HuH-7 (cell line): ENCODE measurements around the gene U2AF1L4.
A peak's percentile ranks its signal among the peaks of the same experiment; 100 is the strongest.

Experiments
- DNase-seq: peaks from one replicate; pipeline ENCODE4 v3.0.0; 2011; ENCODE audit warnings: low spot score

U2AF1L4 gene

DNA sequence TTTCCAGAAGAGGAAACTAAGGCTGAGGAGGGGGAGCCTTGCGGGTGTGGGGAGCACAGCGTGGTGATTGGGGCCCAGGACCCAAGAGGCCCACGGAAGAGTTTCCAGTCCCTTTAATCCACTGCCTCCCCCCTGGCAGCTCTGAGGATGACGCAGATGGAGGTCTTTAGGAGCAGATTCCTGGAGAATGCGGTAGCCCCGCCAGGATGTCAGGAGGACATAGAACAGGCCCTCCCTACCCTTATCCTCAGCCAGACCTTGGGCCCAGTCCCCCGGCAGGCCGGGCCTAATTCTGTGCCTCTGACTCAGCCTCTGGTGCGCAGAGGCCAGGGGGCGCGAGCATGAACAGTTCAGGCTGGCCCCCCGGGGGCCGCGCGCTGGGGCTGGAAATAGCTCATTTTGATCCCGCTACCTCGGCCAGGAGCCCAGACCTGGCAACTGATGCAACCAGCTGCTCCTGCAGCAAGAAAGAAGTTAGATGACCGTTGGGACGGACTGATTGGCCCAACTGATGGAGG lies 12.1 kb upstream of the U2AF1L4 start:
- DNase-seq = no peak

DNA sequence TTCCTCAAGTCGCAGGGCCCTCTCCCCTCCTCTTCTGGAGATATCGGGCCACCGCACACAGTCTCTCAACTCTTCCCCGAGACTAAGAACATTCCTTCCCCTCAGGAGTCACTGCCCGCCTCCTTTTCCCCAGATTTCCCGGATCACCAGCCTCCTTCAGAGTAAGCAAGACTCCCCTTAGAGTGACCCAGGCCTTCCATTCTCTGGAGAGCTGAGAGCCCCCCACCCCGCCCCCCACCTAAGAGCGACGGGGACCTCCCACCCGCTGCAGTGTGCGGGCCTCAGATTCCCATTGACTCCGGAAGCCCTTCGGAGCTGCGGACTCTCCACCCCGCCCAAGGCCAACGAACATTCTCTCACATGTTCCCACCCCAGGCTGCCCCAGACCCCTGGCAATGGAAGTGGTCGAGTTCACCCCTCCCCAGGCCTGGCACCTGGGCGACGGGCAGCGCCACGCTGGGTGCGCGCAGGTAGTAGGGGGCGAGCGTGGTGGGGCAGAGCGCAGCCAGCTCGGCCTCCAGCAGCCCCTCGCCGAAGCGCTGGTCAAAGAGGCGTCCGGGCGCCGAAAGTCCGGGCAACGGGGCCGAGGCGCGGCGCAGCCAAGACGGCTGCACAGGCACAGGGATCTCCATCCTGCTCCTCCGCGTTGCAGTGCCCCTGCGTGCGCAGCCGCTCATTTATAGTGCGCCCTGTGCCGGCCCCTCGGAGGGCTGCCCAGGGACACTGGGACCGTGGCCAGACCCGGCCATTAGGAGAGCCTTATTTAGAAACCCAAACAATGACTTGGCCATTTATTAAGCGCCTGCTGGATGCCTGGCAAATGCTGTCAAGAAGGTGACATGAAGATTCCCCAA lies 11.4 kb upstream of the U2AF1L4 start, which contains the start of gene HSPB6:
TSS of gene HSPB6 (minus strand) at position 653 of the 854 bp plus-strand sequence. CDS start at position 632, 21 bp downstream.
- DNase-seq = no peak

- DNase-seq = no peak
Observed at GRCh38 chr19:35755550-35756376, 10.5 kb upstream of the U2AF1L4 start.

DNA sequence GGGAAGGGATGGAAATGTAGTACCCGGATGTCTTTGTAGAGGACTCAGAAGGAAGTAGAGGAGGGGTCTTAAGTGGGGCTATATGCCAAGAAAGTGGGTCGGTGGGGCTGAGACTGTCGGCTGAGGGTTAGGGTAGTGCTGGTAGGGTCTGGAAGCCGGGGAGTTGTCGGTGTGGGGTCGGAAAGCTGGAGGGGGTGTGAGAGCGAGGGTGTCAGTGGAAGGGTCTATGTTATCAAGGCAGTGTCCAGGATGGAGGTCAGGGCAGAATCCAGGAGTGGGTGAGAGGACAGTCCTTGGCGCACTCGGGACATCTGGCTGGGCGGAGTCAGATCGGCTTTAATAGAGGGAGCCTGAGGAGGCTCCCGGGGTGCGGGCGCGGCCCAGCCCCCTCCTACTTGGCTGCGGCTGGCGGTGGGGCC lies 9.9 kb upstream of the U2AF1L4 start:
- DNase-seq = no peak

DNA sequence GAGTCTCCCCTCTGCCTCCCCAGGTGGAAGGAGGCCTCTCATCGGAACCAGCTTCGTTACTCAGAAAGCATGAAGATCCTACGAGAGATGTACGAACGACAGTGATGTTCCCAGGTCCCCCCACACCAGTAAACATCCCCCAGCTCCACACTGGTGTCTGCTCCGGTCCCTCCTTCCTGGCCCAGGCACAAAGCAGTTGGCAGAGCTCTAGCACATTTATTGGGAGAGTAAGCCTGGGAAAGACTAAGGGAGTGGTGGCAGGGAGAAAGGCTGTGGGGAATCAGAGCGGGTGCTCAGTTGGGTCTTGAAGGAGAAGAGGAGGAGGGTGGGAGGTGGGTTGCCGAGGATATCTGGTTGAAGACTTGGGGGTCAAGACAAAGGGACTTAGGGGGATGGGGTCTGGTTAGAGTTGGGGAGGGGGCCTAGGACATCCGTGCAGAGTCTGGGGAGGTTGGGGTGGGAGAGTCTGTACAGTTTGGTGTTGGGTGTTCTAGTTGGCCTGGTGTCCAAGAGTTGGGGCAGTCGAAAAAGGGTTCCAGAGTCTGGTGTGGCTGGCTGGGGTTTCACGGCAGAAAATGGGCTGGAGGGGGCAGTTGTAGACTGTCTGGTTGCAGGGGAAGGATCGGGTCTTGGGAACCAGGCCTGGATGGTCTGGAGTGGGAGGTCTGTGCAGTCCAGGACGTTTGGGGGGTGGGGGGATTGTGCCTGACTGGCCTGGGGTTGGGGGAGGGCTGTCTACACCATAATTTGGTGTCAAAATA lies 9.3 kb upstream of the U2AF1L4 start:
- no peak for DNase-seq

- DNase-seq = no peak
Observed at GRCh38 chr19:35753634-35754369, 8.6 kb upstream of the U2AF1L4 start.

DNA sequence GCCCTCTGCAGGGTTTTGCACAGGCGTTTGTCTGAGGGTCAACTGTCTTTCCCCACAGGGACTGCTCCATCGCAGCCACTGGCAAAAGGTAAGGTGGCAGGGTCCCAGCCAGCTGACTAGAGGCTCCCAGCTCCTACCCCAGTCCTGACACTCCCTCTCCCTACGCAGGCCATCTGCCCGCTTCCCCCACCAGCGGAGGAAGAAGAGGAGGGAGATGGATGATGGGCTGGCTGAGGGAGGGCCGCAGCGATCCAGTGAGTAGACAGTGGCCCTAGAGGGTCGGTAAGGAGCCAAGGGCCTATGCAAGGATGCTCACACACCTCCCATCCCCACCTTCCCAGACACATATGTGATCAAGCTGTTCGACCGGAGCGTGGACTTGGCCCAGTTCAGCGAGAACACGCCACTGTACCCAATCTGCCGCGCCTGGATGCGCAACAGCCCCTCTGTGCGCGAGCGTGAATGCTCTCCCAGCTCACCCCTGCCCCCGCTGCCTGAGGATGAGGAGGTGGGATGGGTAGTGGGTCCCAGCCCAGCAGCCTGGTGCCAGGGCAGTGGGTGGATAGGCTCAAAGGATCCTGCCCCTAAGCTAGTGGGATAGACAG lies 7.6 kb upstream of the U2AF1L4 start:
- DNase-seq = no peak

DNA sequence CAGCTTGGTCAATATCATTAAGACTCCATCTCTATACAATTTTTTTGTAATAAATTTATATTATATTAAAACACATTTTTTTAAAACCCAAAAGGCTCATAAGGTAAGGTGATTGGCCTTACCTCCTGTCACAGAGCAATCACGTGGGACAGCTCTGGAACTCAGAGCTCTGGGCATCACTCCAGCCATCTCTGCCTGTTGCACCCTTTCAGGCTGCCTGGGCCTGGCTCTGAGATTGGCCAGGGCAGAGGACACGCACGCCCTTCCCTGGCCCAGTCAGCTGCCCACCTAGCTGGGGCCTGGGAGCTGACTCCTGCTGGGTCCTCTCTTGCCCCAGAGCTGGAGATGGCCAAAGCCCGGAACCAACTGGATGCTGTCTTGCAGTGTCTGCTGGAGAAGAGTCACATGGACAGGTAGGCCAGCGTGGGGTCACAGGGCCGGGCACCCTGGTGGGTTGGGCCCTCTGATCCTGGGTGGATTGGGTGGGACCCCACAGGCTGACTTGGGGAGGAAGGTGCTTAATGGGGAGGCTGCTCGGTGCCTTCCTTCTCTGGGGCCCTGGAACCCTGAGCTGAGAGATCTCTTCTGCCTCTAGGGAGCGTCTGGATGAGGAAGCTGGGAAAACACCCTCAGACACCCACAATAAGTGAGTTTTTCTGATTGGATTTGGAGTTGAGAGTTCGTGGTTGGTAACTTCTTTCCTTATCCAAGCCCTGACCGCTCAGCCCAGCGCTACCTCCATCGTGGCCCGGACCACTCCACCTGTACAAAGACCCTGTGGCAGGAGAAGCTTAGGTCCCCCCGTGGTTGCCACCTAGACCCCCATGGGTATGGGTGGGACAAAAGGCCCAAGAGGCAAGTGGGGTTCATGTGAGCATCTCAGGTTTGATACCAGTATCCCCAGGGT lies 6.9 kb upstream of the U2AF1L4 start:
- no peak for DNase-seq

DNA sequence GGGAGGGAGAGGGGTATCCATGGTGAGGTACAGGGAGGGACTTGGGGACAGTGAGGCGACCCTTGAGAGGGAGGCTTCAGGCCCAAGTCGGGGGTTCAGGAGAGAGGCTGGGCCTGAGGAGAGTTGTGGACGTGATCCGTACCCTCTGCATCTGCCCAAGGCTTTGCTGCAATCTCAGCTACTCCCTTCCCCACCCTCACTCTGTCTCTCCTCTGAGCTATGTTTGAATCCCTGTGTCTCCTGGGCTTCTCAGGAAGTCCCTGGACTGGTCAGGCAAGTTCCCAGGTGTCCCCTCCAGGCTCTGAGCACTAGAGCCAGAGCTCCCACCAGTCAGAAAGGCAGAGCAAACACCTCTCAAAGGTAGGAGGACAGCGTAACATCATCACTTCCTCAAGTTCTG lies 4.9 kb upstream of the U2AF1L4 start:
- DNase-seq = no peak

- peak; percentile 98 for DNase-seq
Observed at GRCh38 chr19:35748106-35749020, 3.1 kb upstream of the U2AF1L4 start, which contains the start of gene LIN37. Gene LIN37, plus strand, starts transcription at chr19:35748576. Its CDS starts 149 bp downstream, at chr19:35748725.

- DNase-seq = no peak
Observed at GRCh38 chr19:35746531-35746930, 1.3 kb upstream of the U2AF1L4 start.

GRCh38 chr19:35746087-35746462 lies 857 bp upstream of the U2AF1L4 start:
- DNase-seq = no peak

DNA sequence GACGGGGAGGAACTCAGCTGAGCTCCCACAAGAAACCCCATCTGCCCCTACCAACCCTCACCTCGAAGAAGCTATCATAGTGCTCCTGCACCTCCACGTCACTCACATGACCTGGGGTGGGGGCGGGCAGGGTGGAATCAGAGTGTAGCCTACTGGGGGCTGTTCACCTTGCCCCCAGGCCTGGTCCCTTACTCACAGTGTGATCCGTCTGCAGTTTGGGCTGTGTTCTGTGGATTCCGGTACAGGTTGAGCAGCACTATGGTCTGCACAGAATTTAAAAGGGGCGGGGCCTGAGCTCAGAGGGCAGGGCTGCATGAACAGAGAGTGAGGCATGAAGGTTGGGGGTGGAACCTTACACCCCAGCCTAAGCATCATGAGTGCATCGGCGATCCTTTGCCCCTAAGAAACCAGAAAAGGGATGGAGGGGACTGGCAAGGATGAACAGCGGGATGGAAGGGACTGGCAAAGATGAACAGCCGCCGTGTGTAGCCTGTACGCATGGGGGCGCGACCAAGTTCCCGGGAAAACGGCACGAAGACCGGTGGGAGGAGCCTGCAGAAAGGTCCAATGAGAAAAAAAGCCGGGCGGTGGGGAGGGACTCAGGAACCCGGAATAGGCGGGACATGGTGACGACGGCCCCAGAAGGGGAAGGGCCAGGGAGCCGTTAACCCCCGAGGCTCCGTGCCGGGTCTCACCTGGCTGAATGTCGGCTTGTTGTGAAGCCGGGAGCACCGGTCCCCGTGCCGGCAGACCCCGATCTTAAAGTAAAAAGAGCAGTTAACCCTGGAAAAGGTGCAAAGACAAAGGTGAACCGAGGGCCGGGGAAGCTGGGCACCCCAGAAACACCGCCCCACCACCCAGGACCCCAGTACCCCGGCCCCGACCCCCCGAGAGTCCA lies 539 bp downstream of the U2AF1L4 start:
- DNase-seq = peak; percentile 87

GRCh38 chr19:35743640-35744429 lies 1.4 kb downstream of the U2AF1L4 start:
- DNase-seq = no peak

- no peak for DNase-seq
Observed at GRCh38 chr19:35742121-35742724, 3.0 kb downstream of the U2AF1L4 start, which contains the start of gene IGFLR1. Gene IGFLR1, minus strand, starts transcription at chr19:35742452. Its CDS starts 1,272 bp downstream, at chr19:35741180.

GRCh38 chr19:35741203-35741515 lies 4.1 kb downstream of the U2AF1L4 start:
- DNase-seq = no peak
